ENCODE data around the gene NOTCH2. TPM values are rescaled to one million over a fixed set of nuclear protein-coding genes. Genes with fewer than 3 reads are reported as not detected.
"Not testable (repeated sequence)": the region's sequence is repeated elsewhere in the genome, so short reads cannot be mapped to it uniquely, and the experiment has no call there.

NOTCH2 gene
- total and polyA plus RNA-seq, 8 donors: 69.1 to 129 (median 82.2) TPM

GRCh38 chr1:119981496-119981895 lies 88.0 kb downstream of the NOTCH2 start:
- H3K4me3 ChIP-seq: no peak overlapping the region
- H3K9me3 ChIP-seq: no peaks in the 10 kb centered on the region
- no peaks in the 10 kb centered on the region for H3K27me3 ChIP-seq
- peaks cover 0 to 26% of the 10 kb centered on the region in 2 donors for H3K4me1 ChIP-seq
- intact Hi-C loops (cut with DNase I): no loop called here
- no peak for DNase-seq
- no peak overlapping the region for H3K27ac ChIP-seq
- ATAC-seq: no peak
- TF ChIP-seq, protein P1, sequence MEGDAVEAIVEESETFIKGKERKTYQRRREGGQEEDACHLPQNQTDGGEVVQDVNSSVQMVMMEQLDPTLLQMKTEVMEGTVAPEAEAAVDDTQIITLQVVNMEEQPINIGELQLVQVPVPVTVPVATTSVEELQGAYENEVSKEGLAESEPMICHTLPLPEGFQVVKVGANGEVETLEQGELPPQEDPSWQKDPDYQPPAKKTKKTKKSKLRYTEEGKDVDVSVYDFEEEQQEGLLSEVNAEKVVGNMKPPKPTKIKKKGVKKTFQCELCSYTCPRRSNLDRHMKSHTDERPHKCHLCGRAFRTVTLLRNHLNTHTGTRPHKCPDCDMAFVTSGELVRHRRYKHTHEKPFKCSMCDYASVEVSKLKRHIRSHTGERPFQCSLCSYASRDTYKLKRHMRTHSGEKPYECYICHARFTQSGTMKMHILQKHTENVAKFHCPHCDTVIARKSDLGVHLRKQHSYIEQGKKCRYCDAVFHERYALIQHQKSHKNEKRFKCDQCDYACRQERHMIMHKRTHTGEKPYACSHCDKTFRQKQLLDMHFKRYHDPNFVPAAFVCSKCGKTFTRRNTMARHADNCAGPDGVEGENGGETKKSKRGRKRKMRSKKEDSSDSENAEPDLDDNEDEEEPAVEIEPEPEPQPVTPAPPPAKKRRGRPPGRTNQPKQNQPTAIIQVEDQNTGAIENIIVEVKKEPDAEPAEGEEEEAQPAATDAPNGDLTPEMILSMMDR (IDR thresholded peaks at IDR 0.05): no peak
- H3K36me3 ChIP-seq: peaks cover 0 to 13% of the 10 kb centered on the region in 2 donors

DNA sequence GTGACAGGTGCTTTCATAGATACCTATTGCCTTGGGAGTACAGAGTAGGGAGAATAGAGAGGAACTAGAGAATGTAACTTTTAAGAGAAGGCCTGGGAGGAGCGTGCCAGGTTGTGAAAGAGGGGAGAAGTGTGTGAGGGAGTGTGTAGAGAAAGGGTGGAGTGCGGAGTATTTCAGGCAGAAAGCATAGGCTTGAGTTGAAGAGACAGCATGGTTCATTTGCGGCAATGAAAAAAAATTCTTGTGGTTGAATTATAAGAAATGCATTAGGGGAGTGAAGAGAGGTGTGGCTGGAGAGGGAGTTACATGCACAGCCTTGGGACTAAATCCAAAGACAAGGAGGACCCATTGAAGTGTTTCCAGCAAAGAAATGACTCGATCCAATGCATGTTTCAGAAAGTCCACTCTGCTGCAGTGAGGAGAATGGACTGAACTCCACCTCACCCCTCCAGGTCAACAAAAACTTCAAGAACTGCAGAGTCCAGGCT lies 91.4 kb downstream of the NOTCH2 start:
- no peaks in the 10 kb centered on the region for H3K27me3 ChIP-seq
- TF ChIP-seq, protein P1 (IDR thresholded peaks at IDR 0.05): no peak
- no peak overlapping the region for H3K4me3 ChIP-seq
- no peaks in the 10 kb centered on the region for H3K9me3 ChIP-seq
- ATAC-seq (peak; percentile 80), DNase-seq (no peak)
- H3K36me3 ChIP-seq: no peaks in the 10 kb centered on the region
- no peak overlapping the region for H3K27ac ChIP-seq
- intact Hi-C loops (cut with DNase I): no loop called here
- H3K4me1 ChIP-seq: peaks cover 0 to 25% of the 10 kb centered on the region in 2 donors

- H3K27me3 ChIP-seq; H3K27ac ChIP-seq; H3K4me3 ChIP-seq; H3K9me3 ChIP-seq; H3K36me3 ChIP-seq; ATAC-seq; intact Hi-C loops (cut with DNase I); DNase-seq: not testable (repeated sequence)
- H3K4me1 ChIP-seq: peaks cover 0 to 25% of the 10 kb centered on the region in 2 donors
Measured at GRCh38 chr1:119977113-119977736, 92.2 kb downstream of the NOTCH2 start.

DNA sequence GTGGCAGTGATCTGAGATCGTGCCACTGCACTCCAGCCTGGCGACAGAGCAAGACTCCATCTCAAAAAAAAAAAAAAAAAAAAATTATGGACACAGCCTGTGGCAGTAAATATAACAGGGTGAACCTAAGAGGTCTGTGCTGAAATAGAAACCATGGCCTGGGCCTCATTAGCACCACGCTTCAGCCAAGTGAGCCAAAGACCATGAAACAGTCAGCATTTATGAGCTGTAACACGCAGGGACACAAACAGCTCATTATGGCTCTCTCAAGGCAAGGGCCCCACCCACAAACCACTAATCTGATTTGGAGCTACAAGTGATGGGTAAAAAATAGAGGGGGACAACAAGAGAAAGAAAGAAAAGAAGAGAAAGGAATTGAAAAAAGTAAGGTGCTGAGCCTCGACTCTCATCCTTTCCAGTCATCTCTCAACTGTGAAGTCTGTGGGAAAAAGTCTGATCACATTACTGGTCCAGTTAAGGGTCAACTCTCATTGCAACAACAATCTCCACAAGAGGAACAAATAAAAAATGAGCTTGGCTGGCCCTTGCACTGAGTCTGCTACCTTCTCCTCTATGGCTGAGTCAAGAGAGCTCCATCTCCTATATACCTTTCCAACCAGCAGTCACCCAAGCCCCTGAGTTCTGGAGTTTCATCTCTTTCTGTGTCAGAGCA lies 93.7 kb downstream of the NOTCH2 start:
- H3K27ac ChIP-seq: peak overlapping the region in 1 of 2 donors; percentile 48
- ATAC-seq; intact Hi-C loops (cut with DNase I); H3K27me3 ChIP-seq; H3K4me3 ChIP-seq; DNase-seq; H3K9me3 ChIP-seq; H3K36me3 ChIP-seq: not testable (repeated sequence)
- H3K4me1 ChIP-seq: peaks cover 0 to 25% of the 10 kb centered on the region in 2 donors

DNA sequence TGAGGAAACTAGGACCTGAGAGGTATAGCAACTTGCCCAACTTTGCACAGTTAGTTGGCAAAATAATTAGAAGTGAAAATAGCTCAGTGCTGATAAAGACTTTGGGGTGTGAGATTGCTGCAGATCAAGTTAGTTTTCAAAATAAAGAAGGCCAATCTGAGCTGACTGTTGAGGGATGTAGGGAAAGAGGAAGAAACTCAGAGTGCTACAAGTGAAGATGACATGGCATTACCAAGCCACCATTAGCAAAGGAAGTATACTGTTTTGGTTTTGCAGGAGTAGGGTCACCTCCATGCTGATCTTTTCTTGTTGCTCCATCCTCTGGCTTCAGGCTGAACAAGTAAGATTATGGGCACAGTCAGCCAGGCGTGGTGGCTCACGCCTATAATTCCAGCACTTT lies 94.5 kb downstream of the NOTCH2 start:
- H3K27ac ChIP-seq: peak overlapping the region in 1 of 2 donors; percentile 48
- H3K27me3 ChIP-seq: no peaks in the 10 kb centered on the region
- H3K4me3 ChIP-seq: no peak overlapping the region
- peaks cover 0 to 10% of the 10 kb centered on the region in 2 donors for H3K36me3 ChIP-seq
- intact Hi-C loops (cut with DNase I): no loop called here
- peaks cover 0 to 25% of the 10 kb centered on the region in 2 donors for H3K4me1 ChIP-seq
- no peaks in the 10 kb centered on the region for H3K9me3 ChIP-seq
- DNase-seq (no peak), ATAC-seq (no peak)
- TF ChIP-seq, protein P1 (IDR thresholded peaks at IDR 0.05): no peak

DNA sequence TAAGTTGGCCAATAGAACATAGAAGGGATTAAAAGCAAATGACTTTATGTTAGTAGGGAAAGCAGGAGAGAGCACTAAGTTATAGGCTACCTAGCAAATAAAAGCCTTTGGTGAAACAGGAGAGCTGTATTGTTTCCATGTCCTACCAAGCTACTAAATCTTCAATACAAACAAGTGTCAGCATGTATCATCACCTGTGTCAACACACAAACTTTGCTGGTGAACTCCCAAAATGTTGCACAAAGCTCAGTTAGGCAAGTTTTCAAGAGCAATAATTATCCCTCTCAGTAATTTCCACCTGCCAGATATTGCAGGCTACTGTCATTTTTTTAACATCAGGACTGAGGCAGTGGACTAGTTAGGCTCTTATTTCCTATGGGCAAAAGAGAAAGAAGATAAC lies 95.4 kb downstream of the NOTCH2 start:
- Histone ChIP-seq H3K36me3 (peaks cover 0 to 17% of the 10 kb centered on the region in 2 donors), H3K4me3 (no peak overlapping the region), H3K4me1 (peaks cover 0 to 17% of the 10 kb centered on the region in 2 donors), H3K27me3 (no peaks in the 10 kb centered on the region), H3K27ac (no peak overlapping the region), H3K9me3 (no peaks in the 10 kb centered on the region)
- TF ChIP-seq, protein P1 (IDR thresholded peaks at IDR 0.05): no peak
- DNase-seq (no peak), ATAC-seq (no peak)
- intact Hi-C loops (cut with DNase I): no loop called here

All from left lung (tissue), 10 donors.